RWPE1 (cell line): ENCODE results near the gene GPRIN2.

Source experiments
- CTCF ChIA-PET: fragments of 350-600 bp; sonication (Branson Sonifier 250); formaldehyde crosslinking; extraction: SDS; loops from one replicate; lab custom pipeline; 2021; lab: Yijun Ruan, JAX
- POLR2A ChIA-PET: fragments of 400-600 bp; formaldehyde crosslinking; extraction: SDS; loops from one replicate; lab custom pipeline; 2020; ENCODE audit warnings: antibody characterized with exemption; ENCODE audit not compliant: low non-redundant PET; lab: Yijun Ruan, JAX
- DNase-seq: peaks from one replicate; pipeline ENCODE4 v3.0.0; 2012; ENCODE audit warnings: low spot score
- H3K27ac ChIP-seq: fragments of 450-650 bp; 2 replicates; pipeline ENCODE4 v1.5.1; 2017
- TF ChIP-seq, protein P1 (sequence below): fragments of 450-650 bp; conservative IDR thresholded peaks from 2 replicates; pipeline ENCODE4 v1.5.1; 2017; ENCODE audit warnings: low read depth, mild to moderate bottlenecking

GPRIN2 gene

DNA sequence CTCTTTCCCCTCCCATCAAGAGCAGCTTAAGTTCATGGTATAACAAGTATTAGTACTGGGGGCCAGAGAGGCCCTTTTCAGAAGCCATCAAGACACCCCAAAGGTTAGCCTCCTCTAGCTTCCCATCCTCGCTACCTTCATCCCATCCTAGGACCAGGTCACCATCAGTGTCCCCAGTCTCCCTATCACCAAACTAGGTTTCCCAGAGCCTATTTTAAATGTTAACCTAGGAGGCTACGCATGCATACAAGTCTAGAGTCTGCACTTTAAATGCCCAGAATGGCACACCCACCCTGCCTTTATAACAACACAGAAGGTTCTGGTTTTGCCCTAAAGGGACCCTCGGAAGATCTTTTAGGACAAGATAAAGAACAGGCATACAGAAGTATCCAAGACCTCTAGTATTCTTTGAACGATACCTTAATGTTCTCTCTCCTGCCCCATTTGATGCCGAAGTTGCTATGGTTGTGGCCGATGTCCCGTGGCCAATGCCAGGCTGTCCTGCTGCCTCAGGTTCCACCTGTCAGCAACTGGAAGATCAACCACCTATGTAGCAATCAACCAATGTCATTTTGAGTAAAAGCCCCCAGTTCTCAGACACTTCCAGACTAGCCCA is 2.2 kb downstream of the GPRIN2 start:
- H3K27ac ChIP-seq, result no peak overlapping the region
- CTCF ChIA-PET, result no interaction called here

GRCh38 chr10:46553238-46554049 is 3.0 kb downstream of the GPRIN2 start:
- POLR2A ChIA-PET, result no interaction called here
- CTCF ChIA-PET, result interaction anchor here (0.6 kb wide), 1 partner anchor 227 kb away, joined by 3 read pairs; no protein-coding TSS in a partner anchor
- TF ChIP-seq, protein P1, sequence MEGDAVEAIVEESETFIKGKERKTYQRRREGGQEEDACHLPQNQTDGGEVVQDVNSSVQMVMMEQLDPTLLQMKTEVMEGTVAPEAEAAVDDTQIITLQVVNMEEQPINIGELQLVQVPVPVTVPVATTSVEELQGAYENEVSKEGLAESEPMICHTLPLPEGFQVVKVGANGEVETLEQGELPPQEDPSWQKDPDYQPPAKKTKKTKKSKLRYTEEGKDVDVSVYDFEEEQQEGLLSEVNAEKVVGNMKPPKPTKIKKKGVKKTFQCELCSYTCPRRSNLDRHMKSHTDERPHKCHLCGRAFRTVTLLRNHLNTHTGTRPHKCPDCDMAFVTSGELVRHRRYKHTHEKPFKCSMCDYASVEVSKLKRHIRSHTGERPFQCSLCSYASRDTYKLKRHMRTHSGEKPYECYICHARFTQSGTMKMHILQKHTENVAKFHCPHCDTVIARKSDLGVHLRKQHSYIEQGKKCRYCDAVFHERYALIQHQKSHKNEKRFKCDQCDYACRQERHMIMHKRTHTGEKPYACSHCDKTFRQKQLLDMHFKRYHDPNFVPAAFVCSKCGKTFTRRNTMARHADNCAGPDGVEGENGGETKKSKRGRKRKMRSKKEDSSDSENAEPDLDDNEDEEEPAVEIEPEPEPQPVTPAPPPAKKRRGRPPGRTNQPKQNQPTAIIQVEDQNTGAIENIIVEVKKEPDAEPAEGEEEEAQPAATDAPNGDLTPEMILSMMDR, result no peak
- no peak for DNase-seq
- H3K27ac ChIP-seq, result no peak overlapping the region

More for the DNA sequence above, 2.2 kb downstream of the GPRIN2 start:
- POLR2A ChIA-PET, result no interaction called here
- TF ChIP-seq, protein P1, result no peak
- no peak for DNase-seq

- H3K27ac ChIP-seq, result no peak overlapping the region
- ChIA-PET CTCF (interaction anchor here (0.6 kb wide), 1 partner anchor 226 kb away, joined by 3 read pairs; no protein-coding TSS in a partner anchor), POLR2A (interaction anchor here (0.9 kb wide), 1 partner anchor 18 kb away, joined by 3 read pairs; no protein-coding TSS in a partner anchor)
- DNase-seq, result no peak
- TF ChIP-seq, protein P1, result no peak
Observed at GRCh38 chr10:46552526-46553237, 3.8 kb downstream of the GPRIN2 start.

DNA sequence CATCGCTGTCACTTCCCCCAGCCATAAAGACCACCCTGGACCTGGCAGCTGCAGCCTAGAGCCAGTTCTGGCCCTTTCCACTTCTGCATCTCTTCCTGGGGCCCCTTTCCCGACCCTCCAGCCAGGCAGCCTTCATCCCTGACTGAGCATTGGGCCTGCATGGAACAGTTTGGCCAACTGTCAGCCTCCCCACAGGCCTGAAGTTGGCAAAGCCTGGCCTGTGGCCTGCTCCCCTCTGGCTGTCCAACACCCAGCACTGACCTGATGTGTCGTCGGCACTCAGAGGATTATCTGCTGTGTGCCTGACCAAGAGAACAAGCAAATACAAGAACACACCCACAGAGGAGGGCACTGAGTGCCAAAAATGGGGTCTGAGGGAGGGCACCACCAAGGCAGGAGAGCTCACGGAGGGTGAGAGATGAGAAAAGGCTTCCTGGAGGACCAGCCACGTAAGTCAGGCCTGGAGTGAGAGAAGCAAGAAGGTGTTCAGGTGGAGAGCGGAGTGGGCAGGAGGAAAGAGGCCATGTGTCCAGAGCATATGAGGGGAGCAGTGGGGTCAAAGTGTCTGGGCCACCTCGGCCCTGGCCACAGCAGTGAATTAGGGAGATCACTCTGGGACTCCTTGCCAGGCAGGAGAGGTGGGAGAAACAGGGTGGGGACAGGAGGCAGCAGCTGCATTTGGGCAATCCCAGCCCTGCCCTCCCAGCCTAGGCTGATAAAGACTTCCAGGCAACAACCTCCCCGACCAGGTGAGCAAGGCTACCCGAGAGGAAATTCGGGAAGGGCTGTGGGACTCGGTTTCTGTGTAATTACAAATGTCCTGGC is 4.5 kb downstream of the GPRIN2 start:
- no peak overlapping the region for H3K27ac ChIP-seq
- POLR2A ChIA-PET, result interaction anchor here (0.9 kb wide), 1 partner anchor 17 kb away, joined by 3 read pairs; no protein-coding TSS in a partner anchor
- TF ChIP-seq, protein P1, result no peak
- CTCF ChIA-PET, result no interaction called here
- no peak for DNase-seq

- ChIA-PET CTCF (interaction anchor here (0.5 kb wide), 1 partner anchor 459 kb away, joined by 5 read pairs; no protein-coding TSS in a partner anchor), POLR2A (no interaction called here)
- no peak overlapping the region for H3K27ac ChIP-seq
- no peak for DNase-seq
- TF ChIP-seq, protein P1, result no peak
Observed at GRCh38 chr10:46550795-46551700, 5.4 kb downstream of the GPRIN2 start.
